GM21381 (cell line): Measurements from ENCODE around the gene PLEKHG4B.
"Not testable (repeated sequence)": the region's sequence is repeated elsewhere in the genome, so short reads cannot be mapped to it uniquely, and the experiment has no call there.

ENCODE experiments used
- ATAC-seq: cut with Tn5 transposase; IDR thresholded peaks from one replicate; pipeline ENCODE4 v1.9.1; 2021; ENCODE audit warnings: mild to moderate bottlenecking, moderate library complexity; ENCODE audit not compliant: unreplicated experiment

Gene PLEKHG4B

GRCh38 chr5:154826-155225 is 62.9 kb downstream of the PLEKHG4B start:
- ATAC-seq = no peak

DNA sequence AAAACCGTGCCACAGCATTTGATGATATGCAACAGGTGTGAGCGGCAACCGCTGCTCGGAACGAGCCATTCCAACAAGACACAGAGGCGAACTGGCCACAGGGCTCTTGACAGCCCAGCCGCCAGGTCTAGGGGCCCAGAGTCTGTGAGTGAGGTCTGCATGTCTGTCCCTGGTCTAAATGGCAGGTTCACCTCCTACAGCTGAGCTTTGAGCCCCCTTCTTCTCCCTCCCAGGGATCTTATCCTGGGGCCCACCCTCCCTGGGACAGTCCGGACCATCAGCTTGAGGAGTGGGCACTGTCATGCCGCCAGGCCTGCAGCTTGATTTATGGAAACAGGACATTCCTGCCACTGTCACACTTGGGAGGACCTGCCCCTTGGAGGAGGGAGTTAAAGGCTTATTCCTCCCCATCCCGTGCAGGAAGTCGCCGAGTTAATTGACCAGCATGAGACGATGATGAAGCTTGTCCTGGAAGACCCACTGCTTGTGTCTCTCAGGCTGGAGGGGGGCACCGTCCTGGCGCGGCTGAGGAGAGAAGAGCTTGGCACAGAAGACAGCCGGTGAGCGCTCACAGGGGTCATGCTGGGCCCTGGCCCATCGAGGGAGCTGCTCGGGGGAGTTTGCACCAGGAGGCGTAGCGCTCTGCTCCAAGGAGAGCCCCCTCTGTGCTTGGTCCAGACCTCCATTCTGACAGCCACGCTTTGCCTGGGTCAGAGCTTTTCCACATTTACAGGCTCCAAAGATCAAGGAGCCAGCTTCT is 63.9 kb downstream of the PLEKHG4B start:
- ATAC-seq = no peak

DNA sequence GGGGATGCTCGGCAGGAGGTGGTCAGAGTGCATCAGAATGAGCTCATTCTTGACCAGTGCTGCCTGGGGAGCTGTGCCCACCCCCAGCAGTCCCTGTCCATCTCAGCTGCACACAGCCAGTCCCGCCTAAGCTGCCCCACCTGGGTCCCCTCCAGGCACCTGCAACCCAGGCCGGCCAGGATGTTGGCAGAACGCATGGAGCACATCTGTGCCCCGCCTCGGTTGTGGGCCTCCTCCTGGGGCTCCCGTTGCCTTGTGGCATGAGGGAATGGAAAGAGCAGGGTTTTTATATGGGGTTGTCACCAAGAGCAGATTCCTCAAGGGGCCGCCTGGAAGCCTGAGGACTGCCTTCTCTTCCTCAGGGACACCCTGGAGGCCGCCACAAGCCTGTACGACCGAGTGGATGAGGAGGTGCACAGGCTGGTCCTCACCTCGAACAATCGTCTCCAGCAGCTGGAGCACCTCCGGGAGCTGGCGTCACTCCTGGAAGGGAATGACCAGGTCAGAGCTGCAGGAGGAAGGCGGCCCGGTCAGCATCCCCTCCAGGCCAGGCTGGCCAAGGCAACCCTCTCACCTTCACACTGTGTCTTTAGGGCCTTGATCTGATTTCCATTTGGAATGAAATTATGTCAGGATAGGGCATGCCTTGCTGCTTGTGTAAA is 64.6 kb downstream of the PLEKHG4B start:
- no peak for ATAC-seq

- no peak for ATAC-seq
These were observed 65.3 kb downstream of the PLEKHG4B start for GRCh38 chr5:157126-157715.

- ATAC-seq = no peak
These were observed 65.8 kb downstream of the PLEKHG4B start for GRCh38 chr5:157801-158200.

DNA sequence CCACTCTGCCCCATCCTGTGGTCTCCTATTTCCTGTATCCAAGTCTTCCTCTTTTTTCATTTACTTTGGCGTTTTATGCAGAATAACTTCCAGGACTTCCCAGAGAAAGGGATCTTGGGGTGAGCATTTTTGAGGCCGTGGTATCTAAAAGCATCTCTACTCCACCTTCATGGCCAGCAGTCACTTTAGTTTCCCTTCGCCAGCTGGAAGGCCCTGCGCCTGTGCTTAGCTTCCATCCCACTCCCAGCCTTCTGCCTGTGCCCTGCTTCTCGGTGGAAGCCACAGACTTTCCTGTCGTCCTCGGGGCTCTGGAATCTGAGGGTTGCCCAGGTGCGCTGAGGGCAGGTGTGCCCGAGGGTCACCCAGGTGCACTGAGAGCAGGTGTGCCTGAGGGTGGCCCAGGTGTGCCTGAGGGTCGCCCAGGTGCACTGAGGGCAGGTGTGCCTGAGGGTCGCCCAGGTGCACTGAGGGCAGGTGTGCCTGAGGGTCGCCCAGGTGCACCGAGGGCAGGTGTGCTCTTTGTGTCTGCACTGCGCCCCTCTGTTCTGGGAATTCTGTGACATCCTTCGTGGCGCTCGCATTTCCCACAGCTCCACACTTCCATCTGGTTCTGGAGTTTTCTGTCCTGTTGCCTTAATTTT is 67.0 kb downstream of the PLEKHG4B start:
- no peak for ATAC-seq

GRCh38 chr5:159448-160172 is 67.6 kb downstream of the PLEKHG4B start:
- no peak for ATAC-seq

GRCh38 chr5:160173-160510 is 68.2 kb downstream of the PLEKHG4B start:
- no peak for ATAC-seq

DNA sequence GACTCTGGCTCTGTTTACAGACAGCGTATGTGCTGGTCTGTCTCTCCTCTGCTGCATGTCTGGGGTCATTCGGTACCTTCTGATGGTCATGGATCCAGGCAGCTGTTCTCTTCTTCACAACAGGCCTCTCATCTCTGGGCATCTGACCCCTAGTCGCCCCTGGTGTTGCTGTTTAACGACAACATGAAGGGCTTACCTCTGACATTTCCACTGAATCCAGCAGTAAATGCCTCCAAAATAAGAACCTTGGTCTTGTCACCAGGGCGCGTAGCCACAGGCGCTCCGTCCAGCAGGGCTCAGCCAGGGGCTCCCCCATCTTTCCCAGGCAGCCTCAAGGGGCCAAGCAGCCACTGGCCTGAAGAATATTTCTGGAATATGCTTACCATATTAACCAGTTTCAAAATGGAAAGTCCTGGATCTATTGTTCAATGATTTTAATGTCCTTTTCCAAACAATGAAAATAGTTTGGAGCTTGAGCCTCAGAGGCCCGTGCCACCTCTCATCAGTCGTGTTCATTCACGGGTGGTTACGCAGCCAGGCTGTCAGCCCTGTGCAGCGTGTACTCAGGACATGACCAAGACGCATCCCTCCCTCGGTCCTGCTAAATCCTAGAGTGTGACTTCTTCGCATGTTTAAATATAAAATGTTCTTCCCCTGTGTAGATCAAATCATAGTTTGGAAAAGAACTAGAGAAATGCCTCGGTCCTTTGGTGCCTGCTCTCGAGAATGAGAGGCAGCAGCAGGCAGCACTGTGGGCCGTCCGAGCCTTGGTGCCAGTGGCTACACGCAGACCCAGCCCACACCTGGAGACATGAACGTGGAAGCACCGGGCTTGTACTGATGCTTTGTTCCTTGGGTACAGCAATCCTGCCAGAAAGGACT is 69.2 kb downstream of the PLEKHG4B start:
- no peak for ATAC-seq

- no peak for ATAC-seq
These were observed 69.8 kb downstream of the PLEKHG4B start for GRCh38 chr5:161803-162110.

DNA sequence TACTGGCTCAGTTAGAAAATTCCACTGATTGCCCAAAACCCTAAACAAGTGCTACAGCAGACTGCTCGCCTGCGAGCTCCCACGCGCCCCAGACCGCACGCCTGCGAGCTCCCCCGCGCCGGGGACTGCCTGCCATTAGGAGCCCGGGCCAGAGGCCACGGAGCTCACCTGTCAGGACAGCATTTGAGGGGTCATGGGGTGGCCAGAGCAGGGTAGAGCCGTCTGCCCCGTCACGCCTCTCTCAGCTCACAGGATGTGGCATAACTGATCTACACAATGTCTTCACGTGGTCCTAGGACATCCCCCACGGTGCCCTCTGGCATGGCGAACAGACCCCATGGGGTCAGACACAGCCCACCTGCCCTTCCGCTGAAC is 70.2 kb downstream of the PLEKHG4B start:
- ATAC-seq = no peak

- ATAC-seq = no peak
These were observed 70.8 kb downstream of the PLEKHG4B start for GRCh38 chr5:162565-163337.

GRCh38 chr5:163338-163620 is 71.3 kb downstream of the PLEKHG4B start:
- no peak for ATAC-seq

DNA sequence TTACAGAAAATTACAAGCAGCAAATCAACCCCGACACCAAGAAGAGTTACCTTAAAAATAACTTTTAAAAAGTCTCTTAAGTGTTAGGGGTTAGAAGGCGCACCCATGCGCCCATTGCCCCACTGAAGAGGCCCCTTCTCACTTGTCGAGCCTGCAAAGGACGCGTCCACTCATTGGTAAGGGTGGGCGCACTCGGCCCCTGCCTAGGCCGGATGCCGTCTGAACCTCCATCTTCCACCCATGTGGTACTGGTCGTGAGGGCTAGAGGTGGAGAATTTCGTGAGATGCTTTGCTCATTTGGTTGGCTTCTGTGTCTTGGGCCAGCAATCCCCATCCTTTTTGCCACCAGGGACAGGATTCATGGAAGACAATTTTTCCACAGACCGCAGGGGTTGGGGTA is 71.9 kb downstream of the PLEKHG4B start:
- ATAC-seq = no peak

DNA sequence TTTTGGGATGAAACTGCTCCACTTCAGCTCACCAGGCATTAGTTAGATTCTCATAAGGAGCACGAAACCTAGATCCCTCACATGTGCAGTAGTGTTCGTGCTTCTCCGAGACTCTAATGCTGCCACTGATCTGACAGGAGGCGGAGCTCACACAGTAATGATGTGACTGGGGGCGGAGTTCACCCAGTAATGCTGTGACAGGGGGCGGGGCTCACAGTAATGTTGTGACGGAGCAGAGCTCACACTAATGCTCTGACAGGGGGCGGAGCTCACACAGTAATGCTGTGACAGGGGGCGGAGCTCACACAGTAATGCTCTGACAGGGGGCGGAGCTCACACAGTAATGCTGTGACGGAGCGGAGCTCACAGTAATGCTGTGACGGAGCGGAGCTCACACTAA is 72.3 kb downstream of the PLEKHG4B start:
- ATAC-seq = no peak

GRCh38 chr5:164783-165182 is 72.8 kb downstream of the PLEKHG4B start:
- ATAC-seq = not testable (repeated sequence)

GRCh38 chr5:166441-167372 is 74.7 kb downstream of the PLEKHG4B start:
- no peak for ATAC-seq

- no peak for ATAC-seq
These were observed 75.5 kb downstream of the PLEKHG4B start for GRCh38 chr5:167511-167910.
